ENCODE data around the gene AHCYL2. TPM values are rescaled to one million over a fixed set of nuclear protein-coding genes. Genes with fewer than 3 reads are reported as not detected.

The AHCYL2 gene
- total RNA-seq, 2 donors from 2014 or later = 30.8 to 31.4 TPM

- H3K27ac ChIP-seq (ENCODE audit: low read depth, low read length) = no peak overlapping the region
- Mint-ChIP-seq H3K4me1 (peaks cover 27% of the 10 kb centered on the region), H3K27ac (no peak overlapping the region), H3K27me3 (ENCODE audit: insufficient read depth) (no peaks in the 10 kb centered on the region), H3K36me3 (ENCODE audit: low read depth) (no peaks in the 10 kb centered on the region), H3K4me3 (no peak overlapping the region), H3K9me3 (no peaks in the 10 kb centered on the region)
- H3K4me1 ChIP-seq (ENCODE audit: control insufficient read depth, insufficient read depth, low read length) = peaks cover 4% of the 10 kb centered on the region
- DNase-seq = no peak
- H3K9me3 ChIP-seq (ENCODE audit: control insufficient read depth, low read length) = no peaks in the 10 kb centered on the region
- H3K27me3 ChIP-seq (ENCODE audit: control insufficient read depth, insufficient read depth, low read length, poor library complexity, severe bottlenecking) = no peaks in the 10 kb centered on the region
- H3K4me3 ChIP-seq (ENCODE audit: low read length) = no peak overlapping the region
- no peak overlapping the region for H3K9ac ChIP-seq (ENCODE audit: extremely low read depth, low read length, poor library complexity, severe bottlenecking)
- TF ChIP-seq, protein P1, sequence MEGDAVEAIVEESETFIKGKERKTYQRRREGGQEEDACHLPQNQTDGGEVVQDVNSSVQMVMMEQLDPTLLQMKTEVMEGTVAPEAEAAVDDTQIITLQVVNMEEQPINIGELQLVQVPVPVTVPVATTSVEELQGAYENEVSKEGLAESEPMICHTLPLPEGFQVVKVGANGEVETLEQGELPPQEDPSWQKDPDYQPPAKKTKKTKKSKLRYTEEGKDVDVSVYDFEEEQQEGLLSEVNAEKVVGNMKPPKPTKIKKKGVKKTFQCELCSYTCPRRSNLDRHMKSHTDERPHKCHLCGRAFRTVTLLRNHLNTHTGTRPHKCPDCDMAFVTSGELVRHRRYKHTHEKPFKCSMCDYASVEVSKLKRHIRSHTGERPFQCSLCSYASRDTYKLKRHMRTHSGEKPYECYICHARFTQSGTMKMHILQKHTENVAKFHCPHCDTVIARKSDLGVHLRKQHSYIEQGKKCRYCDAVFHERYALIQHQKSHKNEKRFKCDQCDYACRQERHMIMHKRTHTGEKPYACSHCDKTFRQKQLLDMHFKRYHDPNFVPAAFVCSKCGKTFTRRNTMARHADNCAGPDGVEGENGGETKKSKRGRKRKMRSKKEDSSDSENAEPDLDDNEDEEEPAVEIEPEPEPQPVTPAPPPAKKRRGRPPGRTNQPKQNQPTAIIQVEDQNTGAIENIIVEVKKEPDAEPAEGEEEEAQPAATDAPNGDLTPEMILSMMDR (conservative IDR thresholded peaks at IDR 0.05) = no peak
- H3K36me3 ChIP-seq (ENCODE audit: control insufficient read depth, insufficient read depth, low read length) = no peaks in the 10 kb centered on the region
- 92 to 93% methylated on average over 2 of the region's 2 CpGs for WGBS, 2 experiments (ENCODE audit: insufficient coverage in 1 of 2, insufficient read length in 1 of 2)
Measured at GRCh38 chr7:129228633-129229032, 3.8 kb downstream of the AHCYL2 start.

- TF ChIP-seq, protein P1 (conservative IDR thresholded peaks at IDR 0.05) = no peak
- Histone ChIP-seq H3K9me3 (ENCODE audit: control insufficient read depth, low read length) (no peaks in the 10 kb centered on the region), H3K27ac (ENCODE audit: low read depth, low read length) (no peak overlapping the region), H3K4me3 (ENCODE audit: low read length) (no peak overlapping the region), H3K27me3 (ENCODE audit: control insufficient read depth, insufficient read depth, low read length, poor library complexity, severe bottlenecking) (no peaks in the 10 kb centered on the region), H3K9ac (ENCODE audit: extremely low read depth, low read length, poor library complexity, severe bottlenecking) (no peak overlapping the region), H3K4me1 (ENCODE audit: control insufficient read depth, insufficient read depth, low read length) (peaks cover 4% of the 10 kb centered on the region), H3K36me3 (ENCODE audit: control insufficient read depth, insufficient read depth, low read length) (no peaks in the 10 kb centered on the region)
- no peak for DNase-seq
- H3K9me3 Mint-ChIP-seq = no peaks in the 10 kb centered on the region
- no peak overlapping the region for H3K4me3 Mint-ChIP-seq
- 94 to 95% methylated on average over 2 to 5 of the region's 5 CpGs for WGBS, 2 experiments (ENCODE audit: insufficient coverage in 1 of 2, insufficient read length in 1 of 2)
- H3K27ac Mint-ChIP-seq = no peak overlapping the region
- peaks cover 13% of the 10 kb centered on the region for H3K4me1 Mint-ChIP-seq
- no peaks in the 10 kb centered on the region for H3K27me3 Mint-ChIP-seq (ENCODE audit: insufficient read depth)
- H3K36me3 Mint-ChIP-seq (ENCODE audit: low read depth) = no peaks in the 10 kb centered on the region
Measured at GRCh38 chr7:129231666-129232065, 6.8 kb downstream of the AHCYL2 start.

DNA sequence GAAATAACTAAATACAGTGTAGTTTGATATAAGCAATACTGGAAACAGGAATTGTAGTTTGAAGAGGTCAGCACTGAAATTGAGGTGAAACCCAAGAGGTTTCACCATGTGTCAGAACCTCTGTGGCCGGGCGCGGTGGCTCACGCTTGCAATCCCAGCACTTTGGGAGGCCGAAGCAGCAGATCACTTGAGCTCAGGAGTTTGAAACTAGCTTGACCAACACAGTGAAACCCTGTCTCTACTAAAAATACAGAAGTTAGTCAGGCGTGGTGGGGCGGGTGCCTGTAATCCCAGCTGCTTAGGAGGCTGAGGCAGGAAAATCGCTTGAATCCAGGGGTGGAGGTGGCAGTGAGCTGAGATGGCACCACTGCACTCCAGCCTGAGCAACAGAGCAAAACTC is 13.7 kb downstream of the AHCYL2 start:
- H3K9ac ChIP-seq (ENCODE audit: extremely low read depth, low read length, poor library complexity, severe bottlenecking) = no peak overlapping the region
- no peaks in the 10 kb centered on the region for H3K4me1 ChIP-seq (ENCODE audit: control insufficient read depth, insufficient read depth, low read length)
- no peak overlapping the region for H3K27ac ChIP-seq (ENCODE audit: low read depth, low read length)
- no peaks in the 10 kb centered on the region for H3K36me3 ChIP-seq (ENCODE audit: control insufficient read depth, insufficient read depth, low read length)
- H3K4me3 Mint-ChIP-seq = no peak overlapping the region
- peaks cover 4% of the 10 kb centered on the region for H3K36me3 Mint-ChIP-seq (ENCODE audit: low read depth)
- H3K4me1 Mint-ChIP-seq = peaks cover 4% of the 10 kb centered on the region
- WGBS, 2 experiments (ENCODE audit: insufficient coverage in 1 of 2, insufficient read length in 1 of 2) = 93 to 94% methylated on average over 7 to 8 of the region's 8 CpGs
- no peaks in the 10 kb centered on the region for H3K9me3 Mint-ChIP-seq
- no peaks in the 10 kb centered on the region for H3K9me3 ChIP-seq (ENCODE audit: control insufficient read depth, low read length)
- H3K27me3 ChIP-seq (ENCODE audit: control insufficient read depth, insufficient read depth, low read length, poor library complexity, severe bottlenecking) = no peaks in the 10 kb centered on the region
- no peak overlapping the region for H3K27ac Mint-ChIP-seq
- TF ChIP-seq, protein P1 (conservative IDR thresholded peaks at IDR 0.05) = no peak
- H3K4me3 ChIP-seq (ENCODE audit: low read length) = no peak overlapping the region
- DNase-seq = no peak
- H3K27me3 Mint-ChIP-seq (ENCODE audit: insufficient read depth) = no peaks in the 10 kb centered on the region

Measured in endodermal cell (in vitro differentiated cells).